SK-N-MC (cell line): Measurements from ENCODE around the gene PEAK3.

Experiments used
- DNase-seq: peaks from one replicate; pipeline ENCODE4 v3.0.0-alpha.2; 2011; ENCODE audit warnings: low read depth, low spot score
- H3K27ac ChIP-seq: fragments of 200-600 bp; sonication (generic); 2 replicates; pipeline ENCODE4 v1.5.1; 2016; ENCODE audit warnings: mixed run types
- H3K36me3 ChIP-seq: fragments of 200-600 bp; sonication (generic); 2 replicates; pipeline ENCODE4 v1.6.1; 2017; ENCODE audit warnings: antibody characterized with exemption, low read length, mixed read lengths; ENCODE audit not compliant: insufficient read depth
- H3K4me3 ChIP-seq: fragments of 200-600 bp; sonication (generic); 2 replicates; pipeline ENCODE4 v1.5.1; 2016
- H3K9ac ChIP-seq: fragments of 200-600 bp; sonication (generic); 2 replicates; pipeline ENCODE4 v1.8.0; 2017; ENCODE audit warnings: mixed run types, mixed read lengths; ENCODE audit not compliant: insufficient read length
- H3K9me3 ChIP-seq: fragments of 200-600 bp; sonication (generic); 2 replicates; pipeline ENCODE4 v1.6.1; 2017; ENCODE audit warnings: low read depth, mild to moderate bottlenecking, antibody characterized with exemption, low read length, moderate library complexity, mixed read lengths
- EZH2 ChIP-seq: fragments of 200-600 bp; sonication (generic); IDR thresholded peaks from one replicate; pipeline ENCODE4 v1.6.1; 2017; ENCODE audit warnings: antibody characterized with exemption
- FOXP2 ChIP-seq: optimal IDR thresholded peaks from 2 replicates; pipeline ENCODE3; 2011; ENCODE audit warnings: mild to moderate bottlenecking, moderate library complexity; ENCODE audit not compliant: insufficient read depth; ENCODE audit errors: extremely low read length, control extremely low read depth
- POLR2AphosphoS5 ChIP-seq: IDR thresholded peaks from 2 replicates; pipeline ENCODE4 v1.6.1; 2012; ENCODE audit warnings: mild to moderate bottlenecking, low read depth, low read length, borderline replicate concordance

The PEAK3 gene

DNA sequence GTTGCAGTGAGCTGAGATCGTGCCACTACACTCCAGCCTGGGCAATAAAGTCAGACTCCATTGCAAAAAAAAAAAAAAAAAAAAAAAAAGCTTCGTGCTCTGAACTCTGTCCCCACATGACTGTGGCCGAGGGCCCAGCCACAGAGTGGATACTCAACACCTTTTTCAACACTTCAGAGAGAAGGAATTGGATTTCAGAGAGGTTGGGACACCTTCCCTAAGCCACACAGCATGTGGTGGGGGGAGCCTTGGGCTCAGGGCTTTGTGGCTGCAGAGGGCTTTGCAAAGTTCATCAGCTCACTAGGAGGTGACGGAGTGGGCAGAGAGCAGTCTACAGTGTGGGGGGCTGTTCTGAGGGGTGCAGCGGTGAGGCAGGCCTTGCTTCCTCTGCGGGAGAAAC is 36.9 kb upstream of the PEAK3 start:
- Histone ChIP-seq H3K4me3 (no peak overlapping the region), H3K9ac (no peak overlapping the region), H3K9me3 (no peaks in the 10 kb centered on the region), H3K27ac (no peak overlapping the region), H3K36me3 (no peaks in the 10 kb centered on the region; the same call in 1 of the 2 replicates)
- DNase-seq, result no peak
- TF ChIP-seq FOXP2 (no peak), POLR2AphosphoS5 (no peak), EZH2 (no peak)

- TF ChIP-seq EZH2, result no peak
- no peak for TF ChIP-seq POLR2AphosphoS5
- no peak for TF ChIP-seq FOXP2
- H3K9ac ChIP-seq, result no peak overlapping the region
- H3K4me3 ChIP-seq, result no peak overlapping the region
Observed at GRCh38 chr19:2317756-2318155, 35.8 kb upstream of the PEAK3 start.

GRCh38 chr19:2317300-2317699 is 35.3 kb upstream of the PEAK3 start:
- no peak for TF ChIP-seq POLR2AphosphoS5
- no peak for TF ChIP-seq FOXP2
- no peak for TF ChIP-seq EZH2
- Histone ChIP-seq H3K9me3 (no peaks in the 10 kb centered on the region), H3K4me3 (no peak overlapping the region), H3K9ac (no peak overlapping the region), H3K27ac (no peak overlapping the region), H3K36me3 (no peaks in the 10 kb centered on the region)
- no peak for DNase-seq

More at GRCh38 chr19:2317756-2318155, 35.8 kb upstream of the PEAK3 start:
- H3K9me3 ChIP-seq, result no peaks in the 10 kb centered on the region
- no peaks in the 10 kb centered on the region; the same call in 1 of the 2 replicates for H3K36me3 ChIP-seq
- no peak for DNase-seq
- H3K27ac ChIP-seq, result no peak overlapping the region

DNA sequence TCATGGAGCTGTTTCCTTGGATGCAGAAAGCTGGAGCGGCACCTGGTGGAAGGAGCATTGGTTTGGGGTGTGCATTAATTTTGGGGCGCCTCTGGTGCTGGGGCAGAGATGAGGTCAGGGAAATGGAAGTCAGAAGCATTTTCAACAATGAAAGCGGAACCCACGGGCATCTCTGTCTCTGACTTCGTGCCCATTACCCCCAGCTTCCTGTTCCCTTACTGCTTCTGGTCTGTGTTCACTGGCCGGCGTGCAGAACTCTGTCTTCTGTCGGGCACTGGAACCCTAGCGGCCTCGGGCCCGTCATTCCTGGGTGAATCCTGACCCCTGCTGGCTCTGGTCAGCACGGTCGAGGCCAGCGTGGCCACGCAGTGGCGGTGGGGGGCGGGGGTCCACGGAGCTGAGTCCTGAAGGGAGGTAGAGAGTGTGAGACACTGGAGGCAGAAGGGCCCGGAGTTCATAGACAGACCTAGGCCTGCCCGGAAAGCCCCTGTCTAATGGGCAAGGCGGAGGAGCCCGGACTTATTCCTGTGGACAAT is 33.9 kb upstream of the PEAK3 start:
- no peaks in the 10 kb centered on the region for H3K9me3 ChIP-seq
- H3K4me3 ChIP-seq, result no peak overlapping the region
- no peaks in the 10 kb centered on the region for H3K36me3 ChIP-seq
- no peak for DNase-seq
- no peak for TF ChIP-seq EZH2
- no peak for TF ChIP-seq POLR2AphosphoS5
- TF ChIP-seq FOXP2, result no peak
- H3K9ac ChIP-seq, result no peak overlapping the region
- no peak overlapping the region for H3K27ac ChIP-seq

- no peak overlapping the region for H3K4me3 ChIP-seq
- no peak overlapping the region for H3K9ac ChIP-seq
- TF ChIP-seq FOXP2 (no peak), POLR2AphosphoS5 (no peak), EZH2 (no peak)
- no peaks in the 10 kb centered on the region for H3K36me3 ChIP-seq
- no peak for DNase-seq
- no peaks in the 10 kb centered on the region for H3K9me3 ChIP-seq
- no peak overlapping the region for H3K27ac ChIP-seq
Observed at GRCh38 chr19:2315121-2315817, 33.3 kb upstream of the PEAK3 start.

GRCh38 chr19:2312820-2313501 is 31.0 kb upstream of the PEAK3 start:
- TF ChIP-seq POLR2AphosphoS5, result no peak
- TF ChIP-seq FOXP2, result no peak
- no peak for TF ChIP-seq EZH2
- H3K9ac ChIP-seq, result no peak overlapping the region
- no peak overlapping the region for H3K4me3 ChIP-seq
- no peaks in the 10 kb centered on the region for H3K36me3 ChIP-seq
- no peaks in the 10 kb centered on the region for H3K9me3 ChIP-seq
- H3K27ac ChIP-seq, result no peak overlapping the region
- no peak for DNase-seq

DNA sequence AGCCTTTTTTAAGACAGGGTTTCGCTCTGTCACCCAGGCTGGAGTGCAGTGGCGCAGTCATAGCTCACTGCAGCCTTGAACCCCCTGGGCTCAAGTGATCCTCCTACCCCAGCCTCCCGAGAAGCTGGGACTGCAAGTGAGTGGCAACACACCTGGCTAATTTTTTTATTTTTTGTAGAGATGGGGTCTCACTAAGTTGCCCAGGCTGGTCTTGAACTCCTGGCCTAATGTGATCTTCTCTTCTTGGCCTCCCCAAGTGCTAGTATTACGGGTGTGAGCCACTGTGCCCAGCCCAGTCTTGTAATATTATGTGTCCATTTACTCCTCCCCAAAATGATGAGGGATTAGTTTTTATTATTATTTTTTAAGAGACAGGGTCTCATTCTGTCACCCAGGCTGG is 29.1 kb upstream of the PEAK3 start:
- no peak for DNase-seq
- no peak for TF ChIP-seq FOXP2
- TF ChIP-seq EZH2, result no peak
- no peak for TF ChIP-seq POLR2AphosphoS5
- Histone ChIP-seq H3K9ac (no peak overlapping the region), H3K36me3 (no peaks in the 10 kb centered on the region), H3K9me3 (no peaks in the 10 kb centered on the region), H3K27ac (no peak overlapping the region), H3K4me3 (no peak overlapping the region)

DNA sequence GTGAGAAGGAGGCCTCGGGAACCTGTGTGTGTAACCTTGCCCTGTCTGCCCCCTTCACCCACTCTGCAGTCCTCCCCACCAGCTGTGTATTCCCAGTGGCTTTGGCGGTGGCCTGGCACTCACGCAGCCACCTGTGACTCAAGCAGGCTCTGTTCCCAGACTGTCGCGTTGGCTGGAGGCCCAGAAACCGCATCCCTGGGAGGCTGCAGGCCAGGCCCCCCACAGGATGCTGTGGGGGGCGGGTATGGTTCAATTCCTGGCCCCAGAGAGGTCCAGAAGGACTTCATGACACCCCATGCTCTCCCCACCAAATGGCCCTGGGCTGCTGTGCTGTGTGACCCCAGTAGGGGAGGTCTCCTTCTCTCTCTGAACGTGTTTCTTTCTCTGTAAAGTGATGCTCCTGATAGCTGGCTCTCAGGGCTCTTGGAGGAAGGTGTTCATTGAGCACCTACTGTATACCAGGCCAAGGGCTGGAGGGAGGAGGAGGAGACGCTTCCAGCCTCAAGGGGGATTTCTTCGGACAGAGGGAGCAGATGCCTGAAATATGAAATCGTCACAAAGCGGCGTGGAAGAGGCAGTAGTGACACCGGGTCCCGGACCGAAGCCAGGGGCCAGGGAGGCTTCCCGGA is 27.9 kb upstream of the PEAK3 start:
- no peak for TF ChIP-seq POLR2AphosphoS5
- TF ChIP-seq FOXP2, result no peak
- no peak for TF ChIP-seq EZH2
- H3K36me3 ChIP-seq, result no peaks in the 10 kb centered on the region
- H3K9ac ChIP-seq, result no peak overlapping the region
- no peak overlapping the region for H3K4me3 ChIP-seq
- no peak overlapping the region for H3K27ac ChIP-seq
- no peak for DNase-seq
- no peaks in the 10 kb centered on the region for H3K9me3 ChIP-seq

DNA sequence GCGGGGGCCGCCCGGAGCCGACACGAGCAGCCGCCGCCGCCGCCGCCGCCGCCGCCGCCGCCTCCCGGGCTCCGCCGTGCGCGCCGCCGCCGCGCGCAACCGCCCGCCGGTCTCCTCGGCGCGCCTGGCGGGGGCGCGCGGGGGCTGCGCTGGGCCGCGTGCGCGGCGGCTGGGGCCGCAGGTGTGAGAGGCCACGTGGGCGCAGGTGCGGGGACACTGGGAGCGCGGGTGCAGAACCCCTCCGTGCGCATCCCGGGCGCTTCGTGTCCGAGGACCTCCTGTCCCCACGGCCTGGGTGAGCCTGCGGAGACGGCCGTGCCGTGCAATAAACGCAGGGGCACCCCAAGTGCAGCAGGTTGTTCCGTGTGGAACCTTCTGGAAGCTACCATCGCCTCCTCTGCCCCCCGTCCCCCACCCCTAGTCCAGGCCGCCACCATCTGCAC is 26.2 kb upstream of the PEAK3 start, which contains the start of gene LINGO3:
Gene LINGO3 (minus strand): TSS at position 41 of the 443 bp plus-strand sequence. CDS start 16,378 bp downstream, outside the sequence.
- Histone ChIP-seq H3K27ac (no peak within 1 kb of the TSS), H3K4me3 (no peak within 1 kb of the TSS), H3K9ac (no peak within 1 kb of the TSS), H3K9me3 (no peaks in the 10 kb centered on the region), H3K36me3 (no peaks in the 10 kb centered on the region)
- TF ChIP-seq FOXP2, result no peak
- TF ChIP-seq EZH2, result no peak
- TF ChIP-seq POLR2AphosphoS5, result no peak
- DNase-seq, result no peak
